Measurements from ENCODE around the gene ZIM2.

ZIM2 gene

DNA sequence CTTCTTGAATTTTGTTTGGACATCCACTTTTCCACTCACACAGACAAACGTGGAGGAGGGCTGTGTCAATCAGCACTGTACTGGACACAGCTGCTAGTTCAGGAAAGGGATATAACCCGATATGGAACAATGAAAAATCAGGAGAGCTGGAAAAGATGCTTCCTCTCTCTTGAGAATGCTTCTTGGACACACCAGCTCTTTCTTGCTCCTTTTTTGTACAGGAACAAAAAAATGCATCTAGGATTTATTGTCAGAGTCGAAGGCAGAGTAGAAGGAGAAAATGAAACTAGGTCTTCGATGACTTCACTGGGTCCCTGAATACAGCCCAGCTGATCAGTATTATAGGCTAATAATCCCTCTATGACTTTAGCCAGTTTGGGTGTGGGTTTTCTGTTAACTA lies 62.2 kb downstream of the ZIM2 start:
- Histone ChIP-seq H3K9me3 (ENCODE audit: control insufficient read depth, insufficient read depth, low read depth, low read length) (no peaks in the 10 kb centered on the region), H3K4me1 (ENCODE audit: control insufficient read depth, insufficient read depth, low read length) (no peaks in the 10 kb centered on the region), H3K27ac (ENCODE audit: extremely low read depth, low read depth, low read length) (no peak overlapping the region), H3K4me3 (ENCODE audit: low read depth, low read length) (no peak overlapping the region), H3K36me3 (ENCODE audit: control insufficient read depth in 2 of 2, insufficient read depth in 1 of 2, low read length in 2 of 2) (no peaks in the 10 kb centered on the region)
- CTCF ChIA-PET = interaction anchor here (0.6 to 0.7 kb wide), 2 partner anchors 558 to 1301 kb away, joined by 3 to 5 read pairs; no protein-coding TSS in a partner anchor
- no peak for TF ChIP-seq GLI2 (tag by site-specific recombination; IDR thresholded peaks at IDR 0.05; ENCODE audit: borderline replicate concordance, low read depth)
- TF ChIP-seq ZNF518A (tag by site-specific recombination; conservative IDR thresholded peaks at IDR 0.05; ENCODE audit: low read depth) = no peak
- TF ChIP-seq ZNF544 (tag by site-specific recombination; IDR thresholded peaks at IDR 0.05) = no peak
- no peak for TF ChIP-seq ZNF341 (tag by site-specific recombination; IDR thresholded peaks at IDR 0.05; ENCODE audit: low read depth)
- TF ChIP-seq KLF9 (tag by site-specific recombination; IDR thresholded peaks at IDR 0.05; ENCODE audit: low read depth) = no peak
- TF ChIP-seq ZNF132 (tag by site-specific recombination; IDR thresholded peaks at IDR 0.05; ENCODE audit: borderline replicate concordance) = no peak
- TF ChIP-seq MZF1 (tag by site-specific recombination; IDR thresholded peaks at IDR 0.05; ENCODE audit: borderline replicate concordance) = no peak
- no peak for TF ChIP-seq MEIS1 (CRISPR knock-in tag; IDR thresholded peaks at IDR 0.05; ENCODE audit: borderline replicate concordance)
- TF ChIP-seq PRDM1 (tag by site-specific recombination; IDR thresholded peaks at IDR 0.05) = no peak
- TF ChIP-seq ZNF2 (tag by site-specific recombination; IDR thresholded peaks at IDR 0.05) = no peak
- TF ChIP-seq KLF7 (tag by site-specific recombination; IDR thresholded peaks at IDR 0.05; ENCODE audit: borderline replicate concordance) = no peak
- TF ChIP-seq WT1 (tag by site-specific recombination; IDR thresholded peaks at IDR 0.05) = no peak
- no peak for TF ChIP-seq ZNF26 (tag by site-specific recombination; IDR thresholded peaks at IDR 0.05)
- no peak for TF ChIP-seq ZNF530 (tag by site-specific recombination; IDR thresholded peaks at IDR 0.05; ENCODE audit: low read depth)
- no peak for TF ChIP-seq ZNF335 (tag by site-specific recombination; conservative IDR thresholded peaks at IDR 0.05)
- TF ChIP-seq ZSCAN23 (tag by site-specific recombination; IDR thresholded peaks at IDR 0.05) = no peak
- no peak for TF ChIP-seq ZNF792 (tag by site-specific recombination; IDR thresholded peaks at IDR 0.05)
- TF ChIP-seq, protein P1, sequence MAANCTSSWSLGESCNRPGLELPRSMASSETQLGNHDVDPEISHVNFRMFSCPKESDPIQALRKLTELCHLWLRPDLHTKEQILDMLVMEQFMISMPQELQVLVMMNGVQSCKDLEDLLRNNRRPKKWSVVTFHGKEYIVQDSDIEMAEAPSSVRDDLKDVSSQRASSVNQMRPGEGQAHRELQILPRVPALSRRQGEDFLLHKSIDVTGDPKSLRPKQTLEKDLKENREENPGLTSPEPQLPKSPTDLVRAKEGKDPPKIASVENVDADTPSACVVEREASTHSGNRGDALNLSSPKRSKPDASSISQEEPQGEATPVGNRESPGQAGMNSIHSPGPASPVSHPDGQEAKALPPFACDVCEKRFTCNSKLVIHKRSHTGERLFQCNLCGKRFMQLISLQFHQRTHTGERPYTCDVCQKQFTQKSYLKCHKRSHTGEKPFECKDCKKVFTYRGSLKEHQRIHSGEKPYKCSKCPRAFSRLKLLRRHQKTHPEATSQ (tag by site-specific recombination; IDR thresholded peaks at IDR 0.05) = no peak
- TF ChIP-seq SALL2 (tag by site-specific recombination; IDR thresholded peaks at IDR 0.05; ENCODE audit: borderline replicate concordance) = no peak
- TF ChIP-seq, protein P2, sequence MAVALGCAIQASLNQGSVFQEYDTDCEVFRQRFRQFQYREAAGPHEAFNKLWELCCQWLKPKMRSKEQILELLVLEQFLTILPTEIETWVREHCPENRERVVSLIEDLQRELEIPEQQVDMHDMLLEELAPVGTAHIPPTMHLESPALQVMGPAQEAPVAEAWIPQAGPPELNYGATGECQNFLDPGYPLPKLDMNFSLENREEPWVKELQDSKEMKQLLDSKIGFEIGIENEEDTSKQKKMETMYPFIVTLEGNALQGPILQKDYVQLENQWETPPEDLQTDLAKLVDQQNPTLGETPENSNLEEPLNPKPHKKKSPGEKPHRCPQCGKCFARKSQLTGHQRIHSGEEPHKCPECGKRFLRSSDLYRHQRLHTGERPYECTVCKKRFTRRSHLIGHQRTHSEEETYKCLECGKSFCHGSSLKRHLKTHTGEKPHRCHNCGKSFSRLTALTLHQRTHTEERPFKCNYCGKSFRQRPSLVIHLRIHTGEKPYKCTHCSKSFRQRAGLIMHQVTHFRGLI (tag by site-specific recombination; IDR thresholded peaks at IDR 0.05) = no peak
- POLR2A ChIA-PET = no interaction called here
